DMS 273 (cell line): ENCODE results near the gene CD81.

Experiments
- DNase-seq: peaks from one replicate; lab custom pipeline; 2025; ENCODE audit not compliant: unreplicated experiment; lab: John Stamatoyannopoulos, UW

CD81 gene

GRCh38 chr11:2402890-2403645, 26.0 kb downstream of the CD81 start:
- DNase-seq, result no peak

GRCh38 chr11:2404735-2405196, 27.7 kb downstream of the CD81 start:
- no peak for DNase-seq

GRCh38 chr11:2406451-2406850, 29.3 kb downstream of the CD81 start:
- no peak for DNase-seq

- no peak for DNase-seq
These were observed 29.8 kb downstream of the CD81 start for GRCh38 chr11:2406878-2407410.

GRCh38 chr11:2408671-2409070, 31.6 kb downstream of the CD81 start:
- DNase-seq, result no peak

GRCh38 chr11:2409126-2409525, 32.0 kb downstream of the CD81 start:
- no peak for DNase-seq

GRCh38 chr11:2409611-2410468, 32.7 kb downstream of the CD81 start:
- DNase-seq, result no peak

- DNase-seq, result no peak
These were observed 33.5 kb downstream of the CD81 start for GRCh38 chr11:2410616-2411015.

GRCh38 chr11:2411446-2412305, 34.6 kb downstream of the CD81 start:
- DNase-seq, result no peak

- DNase-seq, result no peak
These were observed 35.2 kb downstream of the CD81 start for GRCh38 chr11:2412323-2412722.

GRCh38 chr11:2413742-2414579, 36.9 kb downstream of the CD81 start:
- no peak for DNase-seq

- no peak for DNase-seq
These were observed 37.5 kb downstream of the CD81 start for GRCh38 chr11:2414616-2415015.

GRCh38 chr11:2415171-2415570, 38.1 kb downstream of the CD81 start:
- DNase-seq, result no peak

- no peak for DNase-seq
These were observed 38.7 kb downstream of the CD81 start for GRCh38 chr11:2415601-2416380.

- DNase-seq, result no peak
These were observed 39.7 kb downstream of the CD81 start for GRCh38 chr11:2416765-2417164.

GRCh38 chr11:2417856-2418692, 41.0 kb downstream of the CD81 start:
- DNase-seq, result no peak

- peak; percentile 49 for DNase-seq
These were observed 41.7 kb downstream of the CD81 start for GRCh38 chr11:2418693-2419360.
